ENCODE measurements around the gene DSCAM.

DNA sequence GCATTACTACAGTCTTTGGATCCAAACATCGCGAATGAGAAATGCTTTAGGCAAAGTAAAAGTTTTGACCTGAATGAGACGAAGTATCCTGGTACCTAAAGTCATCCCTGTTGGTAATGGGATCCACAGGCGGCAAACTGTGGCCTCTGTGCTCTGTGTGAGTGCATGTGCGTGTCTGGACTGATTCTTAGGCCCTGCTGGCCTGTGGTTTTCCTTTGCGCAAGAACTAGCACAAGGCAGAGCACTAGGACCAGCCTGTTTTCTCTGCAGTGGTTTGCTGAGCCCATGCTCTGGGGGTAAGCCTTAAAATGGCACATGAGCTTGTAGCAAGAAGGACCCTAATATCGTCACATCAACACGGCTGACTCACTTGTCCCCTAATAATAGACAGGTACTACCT lies 251.2 kb downstream of the DSCAM start:
- no peak for TF ChIP-seq CTCF (IDR thresholded peaks at IDR 0.05)
- TF ChIP-seq POLR2A (IDR thresholded peaks at IDR 0.05), result no peak
